ENCODE results near the gene PGAM1. TPM values are rescaled to one million over a fixed set of nuclear protein-coding genes. Genes with fewer than 3 reads are reported as not detected.

PGAM1 gene
- total RNA-seq, 4 donors from 2014 or later = 151 to 289 (median 240) TPM

DNA sequence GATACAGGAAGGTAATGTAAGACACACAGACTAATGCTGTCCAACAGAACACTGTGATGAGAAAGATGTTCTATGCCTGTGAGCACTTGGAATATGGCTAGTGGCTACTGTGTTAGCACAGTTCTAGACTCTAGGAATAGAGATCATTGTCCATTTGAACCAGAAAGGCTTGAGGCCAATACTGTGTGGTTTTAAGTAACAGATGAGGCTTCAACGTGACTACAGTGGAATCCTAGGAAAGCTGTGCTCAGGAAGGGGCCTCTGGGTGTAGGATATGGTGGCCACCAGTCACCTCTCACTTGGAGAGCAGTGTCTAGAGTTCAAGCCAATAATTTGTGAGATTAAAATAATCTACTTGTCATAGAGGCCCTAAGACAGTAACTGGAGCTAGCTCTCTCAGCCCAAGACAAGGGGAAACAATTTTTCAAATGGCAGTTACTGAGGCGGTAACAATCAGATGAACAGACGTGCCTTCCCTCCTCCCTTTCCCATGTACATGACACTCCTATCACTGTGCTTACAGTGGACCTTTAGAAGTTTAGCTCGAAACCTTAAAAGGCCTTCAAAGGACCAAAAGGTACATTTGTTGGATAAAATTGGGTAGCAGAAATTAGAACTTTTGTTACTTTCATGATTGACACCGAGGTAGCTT, 30.2 kb downstream of the PGAM1 start:
- H3K4me3 ChIP-seq (ENCODE audit: low read depth, poor library complexity, severe bottlenecking) = no peak overlapping the region
- intact Hi-C loops (cut with DNase I; ENCODE audit: low total_unique reads) = no loop called here
- TF ChIP-seq, protein P1, sequence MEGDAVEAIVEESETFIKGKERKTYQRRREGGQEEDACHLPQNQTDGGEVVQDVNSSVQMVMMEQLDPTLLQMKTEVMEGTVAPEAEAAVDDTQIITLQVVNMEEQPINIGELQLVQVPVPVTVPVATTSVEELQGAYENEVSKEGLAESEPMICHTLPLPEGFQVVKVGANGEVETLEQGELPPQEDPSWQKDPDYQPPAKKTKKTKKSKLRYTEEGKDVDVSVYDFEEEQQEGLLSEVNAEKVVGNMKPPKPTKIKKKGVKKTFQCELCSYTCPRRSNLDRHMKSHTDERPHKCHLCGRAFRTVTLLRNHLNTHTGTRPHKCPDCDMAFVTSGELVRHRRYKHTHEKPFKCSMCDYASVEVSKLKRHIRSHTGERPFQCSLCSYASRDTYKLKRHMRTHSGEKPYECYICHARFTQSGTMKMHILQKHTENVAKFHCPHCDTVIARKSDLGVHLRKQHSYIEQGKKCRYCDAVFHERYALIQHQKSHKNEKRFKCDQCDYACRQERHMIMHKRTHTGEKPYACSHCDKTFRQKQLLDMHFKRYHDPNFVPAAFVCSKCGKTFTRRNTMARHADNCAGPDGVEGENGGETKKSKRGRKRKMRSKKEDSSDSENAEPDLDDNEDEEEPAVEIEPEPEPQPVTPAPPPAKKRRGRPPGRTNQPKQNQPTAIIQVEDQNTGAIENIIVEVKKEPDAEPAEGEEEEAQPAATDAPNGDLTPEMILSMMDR (IDR thresholded peaks at IDR 0.05) = no peak
- no peak for TF ChIP-seq POLR2A (IDR thresholded peaks at IDR 0.05)
- no peak for DNase-seq (ENCODE audit: low spot score in 2 of 2)
- WGBS, 2 donors = 56 to 76% methylated on average over 5 of the region's 5 CpGs

DNA sequence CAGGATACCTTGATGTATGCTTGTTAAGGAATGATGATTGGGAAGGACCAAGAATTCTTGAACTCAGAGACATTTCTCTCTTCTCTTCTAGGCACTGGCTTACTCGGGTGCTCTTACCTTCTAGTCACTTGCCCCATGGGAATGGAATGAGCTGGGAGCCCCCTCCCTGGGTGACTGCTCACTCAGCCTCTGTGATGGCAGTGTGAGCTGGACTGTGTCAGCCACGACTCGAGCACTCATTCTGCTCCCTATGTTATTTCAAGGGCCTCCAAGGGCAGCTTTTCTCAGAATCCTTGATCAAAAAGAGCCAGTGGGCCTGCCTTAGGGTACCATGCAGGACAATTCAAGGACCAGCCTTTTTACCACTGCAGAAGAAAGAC, 30.7 kb downstream of the PGAM1 start:
- TF ChIP-seq, protein P1 (IDR thresholded peaks at IDR 0.05) = no peak
- no peak for TF ChIP-seq POLR2A (IDR thresholded peaks at IDR 0.05)
- WGBS, 2 donors = 62 to 81% methylated on average over 3 of the region's 3 CpGs
- intact Hi-C loops (cut with DNase I; ENCODE audit: low total_unique reads) = no loop called here
- DNase-seq (ENCODE audit: low spot score in 2 of 2) = no peak
- no peak overlapping the region for H3K4me3 ChIP-seq (ENCODE audit: low read depth, poor library complexity, severe bottlenecking)

DNA sequence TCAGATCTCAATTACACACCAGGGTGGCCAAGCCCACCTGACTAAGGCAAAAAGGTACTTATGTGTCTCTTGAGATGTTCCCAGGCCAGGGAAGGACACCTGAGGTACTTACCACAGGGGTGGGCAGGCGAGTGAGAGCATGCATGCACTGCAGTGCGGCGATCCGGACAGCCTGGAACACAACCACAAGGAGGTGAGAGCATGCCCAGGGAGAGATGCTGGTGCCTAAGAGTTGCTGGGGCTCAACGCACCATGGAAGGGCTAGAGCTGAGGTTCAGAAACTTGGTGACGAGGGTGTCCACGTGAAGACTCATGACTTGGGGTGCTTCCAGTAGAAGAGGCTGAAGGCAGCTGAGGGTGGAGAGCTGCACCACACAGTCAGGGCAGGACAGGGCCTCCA, 33.1 kb downstream of the PGAM1 start:
- 79 to 83% methylated on average over 7 of the region's 7 CpGs for WGBS, 2 donors

DNA sequence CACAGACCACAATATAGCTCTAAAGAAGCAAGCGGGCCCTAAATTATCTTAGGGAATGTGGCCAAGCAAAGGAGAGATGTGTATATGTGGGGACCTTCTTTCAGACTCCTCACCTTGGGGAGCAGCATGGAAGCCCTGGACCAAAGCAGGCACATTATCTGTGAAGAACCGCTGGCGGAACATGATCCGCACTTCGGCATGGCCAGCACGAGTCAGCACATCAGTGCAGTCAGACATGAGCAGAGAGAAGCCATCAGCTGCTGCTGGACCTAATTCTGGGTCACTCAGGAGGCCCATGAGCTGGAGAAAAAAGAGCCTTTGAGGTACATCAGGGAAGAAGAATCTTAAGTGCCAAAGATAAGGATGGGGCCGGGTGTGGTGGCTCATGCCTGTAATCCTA, 33.9 kb downstream of the PGAM1 start:
- H3K4me3 ChIP-seq (ENCODE audit: low read depth, poor library complexity, severe bottlenecking) = no peak overlapping the region
- intact Hi-C loops (cut with DNase I; ENCODE audit: low total_unique reads) = loop anchor here (10.0 kb wide), 2 partner anchors 95 to 155 kb away; no protein-coding TSS in a partner anchor
- TF ChIP-seq POLR2A (IDR thresholded peaks at IDR 0.05) = no peak
- TF ChIP-seq, protein P1 (IDR thresholded peaks at IDR 0.05) = no peak
- WGBS, 2 donors = 78 to 91% methylated on average over 7 of the region's 7 CpGs
- DNase-seq (ENCODE audit: low spot score in 2 of 2) = no peak

More for the DNA sequence above, 33.1 kb downstream of the PGAM1 start:
- H3K4me3 ChIP-seq (ENCODE audit: low read depth, poor library complexity, severe bottlenecking) = no peak overlapping the region
- DNase-seq (ENCODE audit: low spot score in 2 of 2) = no peak
- intact Hi-C loops (cut with DNase I; ENCODE audit: low total_unique reads) = no loop called here
- no peak for TF ChIP-seq POLR2A (IDR thresholded peaks at IDR 0.05)
- TF ChIP-seq, protein P1 (IDR thresholded peaks at IDR 0.05) = no peak

DNA sequence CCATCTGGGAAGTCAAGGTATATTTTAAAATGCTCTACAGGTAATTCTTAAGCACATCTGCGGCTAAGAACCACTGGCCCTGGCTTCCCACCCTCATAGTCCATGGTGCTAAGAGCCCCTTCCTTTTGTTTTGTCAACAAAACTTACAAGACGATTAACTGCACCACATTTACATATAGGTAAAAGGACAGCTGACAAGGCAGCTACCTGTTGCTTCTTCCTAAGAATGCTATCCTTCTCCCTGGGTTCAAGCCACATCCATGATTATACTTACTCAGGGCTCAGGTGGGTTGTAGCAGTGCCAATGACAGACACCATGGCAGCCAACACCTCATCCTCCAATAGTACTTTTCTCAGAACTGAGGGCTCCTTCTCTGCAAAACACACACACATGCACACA, 36.3 kb downstream of the PGAM1 start:
- WGBS, 2 donors = 86 to 91% methylated on average over 2 of the region's 2 CpGs
- TF ChIP-seq POLR2A (IDR thresholded peaks at IDR 0.05) = no peak
- TF ChIP-seq, protein P1 (IDR thresholded peaks at IDR 0.05) = no peak
- no peak overlapping the region for H3K4me3 ChIP-seq (ENCODE audit: low read depth, poor library complexity, severe bottlenecking)
- no peak for DNase-seq (ENCODE audit: low spot score in 2 of 2)
- intact Hi-C loops (cut with DNase I; ENCODE audit: low total_unique reads) = loop anchor here (10.0 kb wide), 2 partner anchors 92 to 152 kb away; no protein-coding TSS in a partner anchor

Measured in lower leg skin (tissue), 4 donors.